ENCODE data around the gene UTP15. TPM values are rescaled to one million over a fixed set of nuclear protein-coding genes. Genes with fewer than 3 reads are reported as not detected.

Gene UTP15
- polyA plus RNA-seq, 3 donors, result 12.3 to 16.5 (median 16.3) TPM

DNA sequence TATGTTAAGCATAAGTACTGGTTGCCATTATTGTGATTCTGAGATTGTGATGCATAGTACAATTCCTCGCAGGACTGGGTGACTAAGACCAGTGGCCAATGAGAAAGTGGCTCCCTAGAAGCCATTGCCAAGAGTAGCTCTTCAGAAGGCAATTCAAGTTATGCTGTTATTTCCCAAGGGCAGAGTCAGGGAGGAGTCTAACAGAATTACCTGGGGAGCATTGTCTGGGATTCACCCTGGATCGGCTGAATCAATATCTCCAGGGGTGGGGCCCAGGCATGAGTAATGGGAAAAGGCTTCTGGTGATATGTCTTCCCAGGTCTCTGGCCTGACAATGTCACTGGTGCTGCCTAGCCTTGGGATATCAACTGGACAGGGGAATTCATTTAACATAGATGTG is 49.5 kb downstream of the UTP15 start:
- no peak for DNase-seq (ENCODE audit: extremely low read depth in 1 of 11, low read depth in 9 of 11, low spot score in 4 of 11)

DNA sequence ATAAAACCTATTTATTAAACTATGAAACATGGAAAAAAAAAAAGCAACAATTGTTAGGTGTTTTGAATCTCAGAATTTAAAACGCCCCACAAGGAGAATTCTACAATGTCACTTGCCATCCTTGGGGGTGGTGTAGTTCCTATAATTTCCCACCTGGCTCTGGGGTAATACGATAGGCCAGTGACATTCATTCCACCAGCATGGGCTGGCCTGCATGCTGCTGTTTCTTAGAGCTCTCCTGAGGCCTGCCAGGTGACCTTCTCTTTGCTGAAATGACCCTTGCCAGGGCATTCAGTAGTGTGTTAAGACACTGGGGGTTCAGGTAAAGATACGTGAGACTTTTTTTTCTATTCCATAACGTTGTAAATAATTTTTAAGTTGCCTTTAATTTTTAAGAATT is 50.4 kb downstream of the UTP15 start:
- DNase-seq (ENCODE audit: extremely low read depth in 1 of 11, low read depth in 9 of 11, low spot score in 4 of 11), result no peak

DNA sequence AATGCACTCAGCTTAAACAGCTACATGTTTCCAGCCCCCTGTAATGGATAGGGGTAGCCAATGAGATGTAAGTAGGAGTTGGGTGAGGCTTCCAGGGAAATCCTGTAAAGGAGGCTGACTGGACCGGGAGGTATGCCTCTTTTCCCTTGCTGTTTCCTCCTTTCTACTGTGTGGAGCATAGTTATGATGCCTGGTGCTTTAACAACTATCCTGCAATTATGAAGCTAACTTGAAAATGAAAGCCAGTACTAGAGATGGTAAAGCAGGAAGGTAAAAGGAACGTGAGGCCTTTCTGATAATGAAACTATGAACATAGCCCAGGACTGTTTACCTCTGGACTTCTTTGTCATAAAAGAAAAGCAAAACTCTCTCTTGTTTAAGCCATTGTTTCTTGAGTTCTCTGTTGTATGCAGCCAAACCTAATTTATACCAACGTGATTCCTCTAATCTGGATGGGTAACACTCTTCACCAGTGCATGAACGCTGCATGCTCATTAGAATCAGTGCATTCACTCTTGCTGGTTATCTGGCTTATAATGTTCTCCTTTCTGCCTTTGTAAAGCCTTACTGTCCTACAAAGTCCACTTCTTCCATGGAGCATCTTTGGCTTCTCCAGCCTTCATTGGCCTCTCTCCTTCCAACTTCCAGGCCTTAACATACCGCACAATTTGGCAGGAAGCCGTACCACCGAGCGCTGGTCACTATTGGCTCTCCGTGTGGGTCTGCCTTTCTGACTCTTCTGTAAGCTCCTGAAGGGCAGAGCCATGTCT is 52.2 kb downstream of the UTP15 start:
- DNase-seq (ENCODE audit: extremely low read depth in 1 of 11, low read depth in 9 of 11, low spot score in 4 of 11), result no peak

DNA sequence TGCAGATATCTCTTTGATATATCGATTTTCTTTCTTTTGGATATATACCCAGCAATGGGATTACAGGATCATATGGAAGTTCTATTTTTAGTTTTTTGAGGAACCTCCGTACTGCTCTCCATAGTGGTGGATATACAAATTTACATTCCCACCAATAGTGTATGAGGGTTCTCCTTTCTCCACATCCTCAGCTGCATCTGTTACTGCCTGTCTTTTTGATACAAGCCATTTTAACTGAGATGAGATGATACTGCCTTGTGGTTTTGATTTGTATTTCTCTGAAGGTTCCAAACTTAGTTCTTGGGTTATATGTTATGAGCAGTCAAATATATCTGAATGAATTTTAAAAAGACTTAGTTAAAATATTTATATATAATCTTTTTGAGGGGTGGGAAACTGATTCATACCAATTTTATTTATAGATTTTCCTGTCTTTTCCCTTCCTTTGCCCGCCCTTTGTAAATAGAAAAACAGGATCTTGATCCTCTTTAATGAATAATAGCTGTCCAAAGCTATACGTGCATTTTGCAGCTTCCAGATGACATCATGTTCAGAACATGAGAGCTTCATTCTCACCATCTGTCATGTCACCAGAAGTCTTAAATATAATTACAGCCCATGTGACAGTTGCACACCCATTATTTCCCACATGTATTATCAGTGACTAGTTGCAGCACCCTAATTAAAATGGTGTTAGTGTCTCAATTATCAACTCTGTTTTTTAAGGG is 54.2 kb downstream of the UTP15 start:
- no peak for DNase-seq (ENCODE audit: extremely low read depth in 1 of 11, low read depth in 9 of 11, low spot score in 4 of 11)

DNA sequence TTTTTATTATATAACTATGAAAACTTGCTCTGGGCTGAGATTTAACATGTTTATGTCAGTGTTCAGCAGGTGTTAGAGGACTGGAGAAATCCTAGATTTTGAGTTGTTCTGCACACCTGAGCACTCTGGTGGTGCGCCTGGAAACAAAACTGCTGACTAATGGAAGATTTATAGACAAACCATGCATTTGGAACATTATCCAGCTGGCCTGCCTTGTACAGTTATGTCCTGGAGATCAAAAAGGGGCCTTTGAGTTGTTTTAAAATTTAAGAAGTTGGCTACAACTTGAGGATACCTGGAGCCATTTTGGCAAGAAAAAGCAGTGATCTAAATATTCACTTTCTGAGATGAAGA is 54.8 kb downstream of the UTP15 start:
- no peak for DNase-seq (ENCODE audit: extremely low read depth in 1 of 11, low read depth in 9 of 11, low spot score in 4 of 11)

DNA sequence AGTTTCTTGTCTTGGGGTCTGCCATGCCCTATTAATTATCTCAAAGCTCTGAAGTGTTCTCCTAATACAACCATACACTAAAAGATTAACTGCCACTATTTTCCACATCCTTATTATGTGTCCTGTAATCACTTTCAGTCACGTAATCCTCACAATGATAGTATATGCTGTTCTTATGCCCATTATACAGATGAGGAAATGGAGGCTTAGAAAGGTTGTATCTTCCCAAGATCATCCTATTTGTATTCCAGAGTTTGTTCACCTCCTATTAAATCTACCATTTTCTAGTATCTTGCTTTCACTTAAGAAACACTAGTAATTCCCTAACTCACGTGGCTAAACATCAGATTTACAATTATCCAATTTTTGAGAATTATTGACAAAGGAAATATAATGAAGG is 57.5 kb downstream of the UTP15 start:
- DNase-seq (ENCODE audit: extremely low read depth in 1 of 11, low read depth in 9 of 11, low spot score in 4 of 11), result no peak

DNA sequence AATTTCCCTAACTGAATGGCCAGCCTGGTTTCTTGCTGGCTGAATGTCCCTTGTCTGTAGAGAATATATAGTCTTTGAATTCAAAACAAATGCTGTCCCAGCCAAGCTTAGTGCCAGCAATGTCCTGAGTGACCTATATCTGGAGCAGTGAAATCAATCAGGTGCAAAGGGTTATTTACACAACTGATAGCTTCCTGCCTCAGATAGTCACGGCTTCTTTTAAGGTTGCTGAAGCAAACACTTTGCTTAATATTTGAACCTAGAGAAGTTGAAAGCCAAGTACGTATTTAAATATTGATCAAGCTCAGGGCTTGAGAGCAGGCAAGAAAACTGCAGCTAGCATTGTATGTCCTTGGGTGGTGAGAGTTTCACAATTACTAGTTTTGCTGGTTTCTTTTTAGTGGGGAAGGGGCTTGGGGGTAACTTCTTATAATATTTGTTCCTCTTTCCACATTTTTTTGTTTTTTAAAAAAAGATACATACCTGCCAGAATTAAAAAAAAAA is 58.4 kb downstream of the UTP15 start:
- no peak for DNase-seq (ENCODE audit: extremely low read depth in 1 of 11, low read depth in 9 of 11, low spot score in 4 of 11)

DNA sequence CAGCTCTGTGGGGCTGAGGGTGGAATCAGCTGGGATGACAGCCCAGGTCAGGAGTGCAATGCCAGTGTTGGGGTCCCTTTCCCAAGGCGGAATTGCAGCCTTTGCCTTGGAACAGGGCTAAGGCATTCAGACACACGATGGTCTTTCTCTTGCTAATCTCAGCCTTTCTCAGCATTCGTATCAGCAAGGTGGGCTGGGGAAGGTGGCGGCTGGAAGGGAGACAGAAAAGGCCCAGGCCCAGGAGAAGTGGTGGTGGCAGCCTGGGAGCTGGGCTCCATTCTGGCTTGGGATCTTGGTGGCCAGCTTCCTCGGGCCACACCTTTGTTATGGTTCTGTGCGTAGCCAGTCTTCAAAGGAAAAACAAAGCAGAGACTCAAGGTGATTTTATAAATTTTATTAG is 59.3 kb downstream of the UTP15 start:
- no peak for DNase-seq (ENCODE audit: extremely low read depth in 1 of 11, low read depth in 9 of 11, low spot score in 4 of 11)

DNA sequence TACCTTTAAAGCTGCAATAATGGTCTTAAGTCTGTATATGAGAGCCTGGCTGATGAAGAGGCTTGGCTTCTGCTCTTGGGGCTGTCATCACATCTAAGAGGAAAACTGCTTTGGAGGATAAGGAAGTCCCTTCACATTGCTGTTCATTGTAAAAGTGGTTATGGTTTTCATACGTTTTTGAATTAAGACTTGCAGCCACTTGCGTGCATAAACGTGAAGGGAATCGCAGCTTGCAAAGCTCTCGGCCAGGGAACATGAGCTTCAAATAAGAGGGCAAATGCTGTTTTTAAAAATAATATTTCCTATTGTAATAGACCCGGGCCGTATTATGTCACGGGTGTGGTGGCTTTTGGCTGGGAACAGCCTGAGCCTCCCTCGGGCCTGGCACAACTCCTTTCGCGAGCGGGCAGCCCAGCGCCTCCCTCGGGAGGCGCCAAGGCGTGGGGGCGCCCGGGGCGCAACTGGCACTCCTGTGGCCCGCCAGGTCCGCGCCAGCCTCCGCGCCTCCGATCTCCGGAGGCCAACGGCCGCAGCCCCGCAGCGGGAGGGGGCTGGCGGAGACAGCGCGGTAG is 59.9 kb downstream of the UTP15 start:
- peak in 1 of 11 donors; percentile 15 for DNase-seq (ENCODE audit: extremely low read depth in 1 of 11, low read depth in 9 of 11, low spot score in 4 of 11)

DNA sequence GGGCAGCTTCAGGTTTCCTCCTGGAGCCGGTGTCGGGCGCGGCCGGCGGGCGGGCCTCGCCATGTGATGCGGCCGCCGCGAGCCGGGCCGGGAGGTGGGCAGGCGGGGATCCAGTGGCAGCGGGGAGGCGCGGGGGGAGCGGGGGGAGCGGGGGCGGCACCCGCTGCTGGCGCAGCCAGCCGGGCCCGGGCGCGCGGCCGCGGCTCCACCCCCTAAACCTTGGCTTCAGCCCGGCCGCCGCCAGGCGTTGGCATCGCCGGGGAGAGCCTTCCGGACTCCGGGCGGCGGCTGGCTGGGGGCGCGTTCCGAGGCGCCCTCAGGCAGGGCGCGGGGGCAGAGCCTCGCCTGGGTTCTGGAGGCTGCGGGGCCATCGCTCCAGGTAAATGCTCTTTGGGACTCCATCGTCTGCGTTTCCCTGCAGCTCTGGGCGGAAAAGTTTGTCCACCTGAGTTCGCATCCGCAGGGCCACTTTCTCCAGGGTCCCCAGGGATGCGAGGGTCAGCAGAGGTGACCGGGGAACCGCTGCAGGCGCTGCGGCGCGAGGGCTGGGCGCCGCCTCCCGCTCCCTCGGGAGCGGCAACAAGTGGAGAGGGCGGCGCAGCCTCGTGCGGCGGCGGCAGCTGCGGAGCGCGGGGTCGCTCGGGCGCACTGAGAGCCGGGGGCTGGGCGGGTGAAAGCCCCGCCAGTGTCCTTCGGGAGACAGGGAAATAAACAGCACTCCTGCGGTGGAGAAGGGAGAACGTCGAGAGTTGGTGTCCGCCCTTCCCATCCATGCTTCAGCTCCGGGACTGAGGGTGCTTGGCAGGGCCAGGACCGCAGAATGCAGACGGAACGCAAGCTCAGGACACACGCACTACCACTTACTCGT is 60.6 kb downstream of the UTP15 start, which contains the start of gene ARHGEF28:
Gene ARHGEF28 (plus strand): TSS at position 253 of the 868 bp plus-strand sequence. CDS start 58,656 bp downstream, outside the sequence.
- peak in 9 of 11 donors; percentile 20 to 58 (median 37) for DNase-seq (ENCODE audit: extremely low read depth in 1 of 11, low read depth in 9 of 11, low spot score in 4 of 11)

DNA sequence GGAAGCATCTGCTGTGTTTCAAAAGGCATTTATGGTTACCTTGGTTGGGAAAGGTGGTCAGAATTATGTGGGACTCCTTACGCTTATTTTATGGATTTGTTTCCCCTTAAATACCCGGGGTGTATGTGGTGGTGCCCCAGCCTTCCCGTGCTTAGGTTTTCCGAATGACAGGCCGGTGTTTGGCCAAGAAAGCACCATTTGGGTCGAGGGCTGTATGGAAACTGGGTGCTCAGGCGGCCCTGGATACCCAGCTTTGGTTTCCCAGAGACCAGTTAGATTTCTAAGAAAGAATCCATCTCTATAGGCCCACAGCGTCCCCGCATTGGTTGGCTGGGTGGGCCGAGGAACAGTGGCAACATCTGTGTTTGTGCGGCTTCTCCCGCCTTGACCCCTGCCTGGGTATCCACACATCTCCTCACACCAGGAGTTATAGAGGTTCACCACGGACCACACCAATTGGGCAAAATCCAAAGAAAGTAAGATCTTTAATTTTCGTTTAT is 61.3 kb downstream of the UTP15 start:
- no peak for DNase-seq (ENCODE audit: extremely low read depth in 1 of 11, low read depth in 9 of 11, low spot score in 4 of 11)

DNA sequence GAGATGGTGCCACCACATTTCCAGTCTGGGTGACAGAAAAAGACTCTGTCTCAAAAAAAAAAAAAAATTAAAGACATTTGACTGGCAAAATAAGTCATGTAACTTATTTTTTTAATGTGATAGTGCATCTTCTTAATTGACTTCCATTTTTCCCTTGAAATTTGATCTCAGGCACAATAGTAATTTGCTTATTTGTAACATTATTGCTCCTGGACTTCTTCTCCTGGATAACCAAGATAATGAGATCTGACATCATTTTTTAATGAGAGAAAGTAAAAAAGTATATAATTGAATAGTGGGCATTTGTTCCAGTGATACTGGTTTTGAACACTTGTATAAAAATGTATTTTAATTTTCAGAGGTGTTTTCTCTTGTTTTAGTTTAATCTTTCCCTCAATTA is 63.9 kb downstream of the UTP15 start:
- no peak for DNase-seq (ENCODE audit: extremely low read depth in 1 of 11, low read depth in 9 of 11, low spot score in 4 of 11)

DNA sequence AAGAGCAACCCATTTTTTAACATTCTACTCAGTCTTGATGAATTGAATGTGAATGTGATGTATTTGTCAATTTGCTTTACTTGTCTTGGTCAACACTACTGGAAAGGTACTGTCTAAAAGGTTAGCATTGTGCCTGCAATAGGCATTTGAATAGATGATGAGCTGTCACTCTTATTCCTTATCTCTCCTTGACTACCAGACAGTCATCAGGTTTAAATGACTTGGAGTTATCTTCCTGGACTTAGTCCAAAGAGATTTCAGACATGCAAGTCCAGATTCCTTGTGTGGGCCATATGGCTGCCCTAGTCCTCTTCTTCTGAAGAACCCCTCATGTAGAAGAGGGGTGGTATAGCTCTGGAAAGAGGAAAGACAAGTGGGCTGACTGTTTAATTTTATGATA is 65.2 kb downstream of the UTP15 start:
- no peak for DNase-seq (ENCODE audit: extremely low read depth in 1 of 11, low read depth in 9 of 11, low spot score in 4 of 11)

DNA sequence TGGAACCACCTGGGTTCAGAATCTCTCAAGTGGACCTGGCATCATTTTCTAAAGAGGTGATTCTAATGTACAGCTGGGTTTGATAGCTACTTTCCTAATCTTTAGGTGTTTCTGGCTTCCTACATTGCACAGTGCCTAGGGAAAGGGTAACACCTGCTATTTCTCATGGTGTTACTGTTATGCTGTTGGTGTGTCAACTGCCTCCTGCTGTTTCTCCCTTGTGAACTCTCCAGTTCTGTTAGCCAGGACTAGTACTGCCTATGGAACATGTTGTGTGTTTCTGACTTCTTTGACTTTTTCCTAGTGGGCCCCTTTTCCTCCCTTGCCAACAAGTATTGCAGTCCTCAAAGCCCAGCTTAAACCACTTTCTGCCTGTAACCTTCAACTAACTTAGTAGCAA is 66.0 kb downstream of the UTP15 start:
- DNase-seq (ENCODE audit: extremely low read depth in 1 of 11, low read depth in 9 of 11, low spot score in 4 of 11), result no peak

Other genes with a start within 250 kb of the UTP15 start
- gene FOXD1, start 117.0 kb upstream of the UTP15 start, polyA plus RNA-seq (ENCODE audit: insufficient read length in 3 of 3), result 10 to 100 TPM; 11.5 to 16.4 (median 12.7) TPM
- 1,000 to 10,000 TPM in 2 of 3 donors, 100 to 1,000 TPM in 1; 858 to 1,111 (median 1,033) TPM for gene BTF3, start 67.3 kb upstream of the UTP15 start, polyA plus RNA-seq (ENCODE audit: insufficient read length in 3 of 3)
- 10 to 100 TPM; 34.8 to 57.2 (median 51.8) TPM for gene ANKRA2, start 104 bp upstream of the UTP15 start, polyA plus RNA-seq (ENCODE audit: insufficient read length in 3 of 3)
- 10 to 100 TPM; 40.8 to 70.9 (median 52.7) TPM for gene ARHGEF28, start 60.5 kb downstream of the UTP15 start, polyA plus RNA-seq (ENCODE audit: insufficient read length in 3 of 3)

Data from renal cortex interstitium (tissue), 11 donors.